Left renal pelvis (tissue), 4 donors: ENCODE measurements around the gene SERPINA6. TPM values are rescaled to one million over a fixed set of nuclear protein-coding genes. Genes with fewer than 3 reads are reported as not detected.
"Not testable (repeated sequence)": the region's sequence is repeated elsewhere in the genome, so short reads cannot be mapped to it uniquely, and the experiment has no call there.

Experiments used
- DNase-seq, 4 donors: peaks; one replicate each; pipeline ENCODE4 v3.0.0-alpha.2; 2013; ENCODE audit warnings: low read depth in 4 of 4, low spot score in 3 of 4
- polyA plus RNA-seq, 4 donors: library from polyadenylated mRNA; unstranded; fragments of 120-200 nt; gene quantifications; one replicate each; pipeline ENCODE4 v1.2.1, GENCODE V29; 2013; ENCODE audit not compliant: insufficient read length in 4 of 4

SERPINA6 gene
- polyA plus RNA-seq, 4 donors: 1.4 to 7.3 (median 3.9) TPM

DNA sequence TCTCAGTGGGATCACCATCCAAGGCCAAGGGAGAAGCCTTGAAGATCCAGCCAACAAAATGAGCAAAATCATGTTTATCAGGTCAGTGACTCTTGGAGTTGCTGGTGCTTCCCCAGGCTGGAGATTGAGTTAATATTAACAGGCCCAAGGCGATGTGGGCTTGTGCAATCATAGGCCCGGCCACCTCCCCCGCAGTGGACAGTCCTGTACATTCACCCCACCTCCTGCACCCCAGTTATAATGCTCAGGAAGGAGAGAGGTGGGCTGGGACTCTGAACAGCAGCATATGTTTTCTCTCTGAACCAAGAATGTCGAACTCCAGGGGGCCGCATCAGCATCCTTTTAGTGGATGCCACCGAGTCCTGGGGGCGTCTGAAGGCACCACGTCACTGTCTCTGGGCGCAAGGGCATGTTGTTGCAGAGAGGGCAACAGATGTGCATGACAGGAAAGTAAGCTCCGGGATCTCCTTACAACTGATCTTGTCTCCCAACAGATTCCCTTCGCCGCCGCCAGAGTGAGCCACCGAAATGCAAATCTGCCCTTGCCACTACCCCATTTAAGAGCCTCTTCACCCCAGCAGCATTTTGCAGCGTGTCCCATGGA is 32.2 kb upstream of the SERPINA6 start:
- DNase-seq: peak in 2 of 4 donors; percentile 5 to 11

DNA sequence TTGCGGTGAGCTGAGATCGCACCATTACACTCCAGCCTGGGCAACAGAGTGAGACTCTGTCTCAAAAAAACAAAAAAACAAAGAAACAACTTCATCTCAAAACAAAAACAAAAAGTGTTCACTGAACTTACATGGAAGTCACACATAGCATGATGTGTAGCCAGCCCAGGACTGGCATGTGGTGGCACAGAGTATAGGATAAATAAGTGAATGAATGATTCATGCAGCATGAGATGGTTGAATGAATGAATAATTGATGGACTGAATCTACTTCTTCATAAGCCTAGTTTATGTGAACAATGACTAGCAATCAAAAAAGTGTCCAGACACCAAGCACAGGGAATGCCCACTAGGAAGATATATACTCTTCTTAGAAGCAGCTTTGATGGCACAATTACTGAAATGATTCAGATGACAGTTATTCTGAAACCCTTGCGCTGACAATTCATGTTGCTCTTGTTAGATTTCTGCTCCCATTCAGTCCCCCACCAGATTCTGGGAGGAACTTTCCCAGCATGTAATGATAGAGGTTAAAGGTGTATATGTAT is 31.6 kb upstream of the SERPINA6 start:
- no peak for DNase-seq

DNA sequence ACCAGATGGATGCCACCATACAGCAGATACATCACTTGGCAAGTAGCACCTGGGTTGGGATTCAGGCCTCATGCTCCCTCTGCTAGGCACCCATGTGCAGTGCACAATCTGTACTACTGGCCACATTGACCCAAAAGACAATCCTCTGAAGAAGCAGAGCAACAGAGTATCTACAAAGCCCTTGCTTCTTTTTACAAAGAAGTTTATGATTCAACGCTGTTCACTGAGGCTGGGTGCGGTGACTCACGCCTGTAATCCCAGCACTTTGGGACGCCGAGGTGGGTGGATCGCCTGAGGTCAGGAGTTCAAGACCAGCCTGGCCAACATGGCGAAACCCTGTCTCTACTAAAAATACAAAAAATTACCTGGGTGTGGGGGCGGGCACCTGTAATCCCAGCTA is 31.1 kb upstream of the SERPINA6 start:
- DNase-seq: not testable (repeated sequence)

DNA sequence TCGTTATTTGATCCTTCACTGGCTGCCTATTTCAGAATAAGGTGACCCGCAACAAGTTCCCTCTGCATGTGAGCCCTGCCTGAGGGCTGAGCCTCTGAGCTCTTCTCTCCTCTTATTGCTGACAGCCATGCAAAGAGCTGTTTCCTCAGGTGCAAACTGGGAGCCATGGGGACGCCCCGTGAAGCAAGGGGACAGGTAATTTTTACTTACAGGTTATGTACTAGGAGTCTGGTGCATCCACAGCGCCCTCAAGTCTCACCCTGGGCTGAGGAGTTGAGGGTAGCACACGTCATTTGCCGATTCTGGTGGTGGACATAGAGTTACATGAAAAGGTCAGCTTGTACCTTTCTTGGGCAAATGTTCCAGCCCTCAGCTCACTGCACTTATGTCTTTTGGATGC is 26.1 kb upstream of the SERPINA6 start:
- no peak for DNase-seq

DNA sequence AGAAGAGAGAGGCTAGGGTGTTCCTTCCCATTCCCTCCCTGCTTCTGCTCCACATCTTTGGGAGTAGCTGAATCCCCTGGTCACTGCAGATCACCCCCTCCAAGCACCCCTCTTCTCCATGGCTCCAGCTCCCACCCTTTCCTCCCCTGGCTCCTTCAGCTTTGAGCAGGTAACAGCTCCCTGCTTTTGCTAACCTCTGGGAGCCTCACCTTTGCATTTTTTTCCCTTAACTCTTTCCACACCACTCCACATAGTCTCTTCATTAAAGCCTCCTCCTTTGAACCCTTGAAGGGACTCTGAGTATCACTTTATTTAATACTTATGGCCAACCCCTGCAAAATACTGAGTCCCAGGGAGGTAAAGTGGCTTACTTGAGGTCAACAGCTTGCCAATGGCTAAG is 25.7 kb upstream of the SERPINA6 start:
- no peak for DNase-seq

DNA sequence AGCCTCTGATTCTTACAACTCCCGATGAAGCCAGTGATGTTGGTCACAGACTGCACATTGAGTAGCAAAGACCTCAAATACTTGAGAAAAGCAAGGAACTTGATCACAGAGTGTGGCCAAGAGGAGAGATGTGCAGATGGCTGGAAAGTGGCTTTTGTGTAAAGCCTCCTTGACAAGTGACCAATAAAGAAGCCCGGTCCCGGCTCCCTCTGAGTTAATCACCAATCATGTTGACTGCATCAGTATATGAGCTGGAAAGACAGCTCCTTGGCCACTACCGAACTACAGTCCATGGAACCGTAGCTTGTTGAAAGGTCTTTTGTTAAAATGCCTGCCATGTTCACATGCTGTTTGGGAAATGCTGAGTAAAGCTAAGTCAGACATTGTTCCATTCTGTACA is 23.7 kb upstream of the SERPINA6 start:
- DNase-seq: no peak

DNA sequence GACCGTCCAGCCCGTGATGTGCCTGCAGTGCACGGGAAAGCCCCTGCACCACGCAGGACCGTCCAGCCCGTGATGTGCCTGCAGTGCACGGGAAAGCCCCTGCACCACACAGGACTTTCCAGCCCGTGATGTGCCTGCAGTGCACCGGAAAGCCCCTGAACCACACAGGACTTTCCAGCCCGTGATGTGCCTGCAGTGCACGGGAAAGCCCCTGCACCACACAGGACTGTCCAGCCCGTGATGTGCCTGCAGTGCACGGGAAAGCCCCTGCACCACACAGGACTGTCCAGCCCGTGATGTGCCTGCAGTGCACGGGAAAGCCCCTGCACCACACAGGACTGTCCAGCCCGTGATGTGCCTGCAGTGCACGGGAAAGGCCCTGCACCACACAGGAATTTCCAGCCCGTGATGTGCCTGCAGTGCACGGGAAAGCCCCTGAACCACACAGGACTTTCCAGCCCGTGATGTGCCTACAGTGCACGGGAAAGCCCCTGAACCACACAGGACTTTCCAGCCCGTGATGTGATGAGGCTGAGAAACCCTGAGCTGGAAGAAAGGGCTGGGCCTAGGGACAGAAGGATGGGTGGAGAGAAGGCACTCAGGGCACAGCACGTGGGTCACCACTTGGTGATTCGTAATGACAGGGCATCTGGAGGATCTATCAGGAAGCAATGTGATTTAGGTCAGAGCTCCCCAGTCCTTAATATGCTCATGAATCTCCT is 23.1 kb upstream of the SERPINA6 start:
- not testable (repeated sequence) for DNase-seq

DNA sequence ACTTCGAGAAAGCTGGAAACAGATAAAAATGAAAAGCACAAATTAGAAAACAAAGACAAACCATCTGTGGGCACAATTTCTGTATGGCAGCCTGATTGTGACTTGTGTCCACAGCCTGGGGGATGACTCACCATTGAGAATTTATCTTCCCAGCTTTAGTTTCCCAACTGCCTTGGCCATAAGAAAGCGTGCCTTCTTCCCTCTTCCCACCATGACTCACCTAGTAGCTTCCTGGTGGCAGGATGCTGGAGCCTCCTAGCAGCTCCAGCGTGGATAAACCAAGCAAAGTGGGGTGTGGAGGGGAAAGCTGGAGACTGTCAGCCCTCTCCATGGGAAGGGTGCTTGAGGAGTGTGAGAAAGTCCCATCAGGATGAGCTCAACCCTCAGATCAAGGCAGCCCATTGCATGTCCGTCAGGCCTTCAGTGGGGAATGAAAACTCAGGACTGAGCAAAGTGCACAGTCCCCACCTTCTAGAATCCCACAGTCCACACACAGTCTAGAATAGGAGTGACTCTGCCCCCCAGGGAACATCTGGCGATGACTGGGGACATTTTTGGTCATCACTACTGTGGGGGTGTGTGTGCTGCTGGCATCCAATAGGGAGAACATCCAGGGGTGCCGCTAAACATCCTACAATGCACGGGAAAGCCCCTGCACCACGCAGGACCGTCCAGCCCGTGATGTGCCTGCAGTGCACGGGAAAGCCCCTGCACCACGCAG is 22.4 kb upstream of the SERPINA6 start:
- DNase-seq: no peak

DNA sequence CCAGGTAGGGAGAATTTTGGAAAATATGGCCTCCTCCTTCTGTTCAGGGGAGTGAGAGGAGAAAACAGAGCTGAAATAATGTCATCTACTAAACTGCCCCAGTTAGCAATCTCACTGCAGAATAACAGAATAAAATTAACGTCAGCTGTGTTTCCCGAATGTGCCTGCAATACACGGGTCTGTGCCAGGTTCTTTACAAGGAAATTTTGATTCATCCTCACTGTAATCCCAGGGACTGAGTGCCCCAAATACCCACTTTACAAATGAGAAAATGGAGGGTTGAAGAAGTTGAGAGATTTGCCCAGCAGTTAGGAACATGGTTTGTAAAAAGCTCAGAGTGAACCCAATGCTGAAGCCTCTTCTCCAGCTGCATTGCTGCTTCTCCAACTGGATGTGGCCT is 21.3 kb upstream of the SERPINA6 start:
- no peak for DNase-seq

DNA sequence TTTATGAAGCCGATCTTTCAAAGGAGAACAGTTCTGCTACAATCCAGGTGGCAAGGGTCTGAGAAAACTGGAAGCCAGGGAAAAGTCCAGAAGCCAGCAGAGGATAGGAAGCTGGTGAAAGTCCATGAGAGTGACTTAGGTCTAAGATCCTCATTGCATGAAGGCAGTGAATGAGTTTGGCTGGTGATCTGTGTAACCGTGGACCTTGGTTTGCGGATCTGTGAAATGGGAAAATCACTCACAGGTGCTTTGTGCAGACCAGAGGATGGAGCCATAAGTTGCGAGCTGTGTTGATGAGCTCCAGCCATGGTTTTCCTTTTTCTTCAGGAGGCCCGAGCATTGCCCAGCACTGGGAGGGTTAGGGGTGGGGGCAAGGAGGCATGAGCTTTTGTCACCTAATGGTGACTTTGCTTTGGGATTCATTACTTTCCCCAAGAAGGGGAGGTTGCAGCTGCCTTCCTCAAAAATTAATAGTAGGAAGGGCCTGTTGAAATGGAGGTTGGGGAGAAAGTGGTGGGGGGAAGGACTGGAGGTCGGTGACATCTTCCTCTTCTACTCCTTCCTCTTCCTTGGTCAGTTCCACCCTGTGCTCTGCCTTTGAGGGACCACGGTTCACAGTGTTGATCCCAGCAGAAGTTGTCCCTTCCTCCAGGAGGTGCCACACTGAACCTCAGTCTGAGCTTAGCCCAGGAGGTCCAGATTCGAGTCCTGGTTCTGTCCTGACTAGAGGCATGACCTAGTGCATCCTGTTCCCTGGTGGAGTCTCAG is 20.3 kb upstream of the SERPINA6 start:
- DNase-seq: no peak

DNA sequence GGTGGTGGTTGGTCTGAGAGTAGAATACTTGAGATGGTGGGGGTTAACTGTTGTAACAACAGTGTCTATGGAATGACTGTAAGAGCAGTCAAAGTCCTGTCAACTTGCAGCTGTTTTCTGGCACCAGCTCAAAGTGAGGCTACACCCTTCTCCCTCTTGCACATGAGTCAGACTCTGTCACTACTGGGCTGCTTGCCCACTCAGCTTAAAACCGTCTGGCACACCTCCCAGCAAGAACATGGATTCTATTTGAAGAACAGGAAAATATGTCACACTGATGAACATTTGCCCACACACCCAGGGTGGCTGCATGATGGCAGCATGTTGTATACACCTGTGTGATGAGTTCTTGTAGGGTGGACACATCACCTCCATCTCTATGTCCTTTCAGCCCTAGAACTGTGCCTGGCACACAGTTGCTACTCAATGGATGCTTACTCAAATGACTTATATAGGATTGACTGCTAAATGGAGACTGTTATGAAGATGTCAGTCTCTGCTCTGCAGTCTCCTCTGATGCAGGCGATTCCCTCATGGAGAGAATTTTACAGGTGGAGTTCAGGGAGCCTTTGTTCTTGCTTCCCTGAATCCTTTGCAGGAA is 19.3 kb upstream of the SERPINA6 start:
- no peak for DNase-seq

DNA sequence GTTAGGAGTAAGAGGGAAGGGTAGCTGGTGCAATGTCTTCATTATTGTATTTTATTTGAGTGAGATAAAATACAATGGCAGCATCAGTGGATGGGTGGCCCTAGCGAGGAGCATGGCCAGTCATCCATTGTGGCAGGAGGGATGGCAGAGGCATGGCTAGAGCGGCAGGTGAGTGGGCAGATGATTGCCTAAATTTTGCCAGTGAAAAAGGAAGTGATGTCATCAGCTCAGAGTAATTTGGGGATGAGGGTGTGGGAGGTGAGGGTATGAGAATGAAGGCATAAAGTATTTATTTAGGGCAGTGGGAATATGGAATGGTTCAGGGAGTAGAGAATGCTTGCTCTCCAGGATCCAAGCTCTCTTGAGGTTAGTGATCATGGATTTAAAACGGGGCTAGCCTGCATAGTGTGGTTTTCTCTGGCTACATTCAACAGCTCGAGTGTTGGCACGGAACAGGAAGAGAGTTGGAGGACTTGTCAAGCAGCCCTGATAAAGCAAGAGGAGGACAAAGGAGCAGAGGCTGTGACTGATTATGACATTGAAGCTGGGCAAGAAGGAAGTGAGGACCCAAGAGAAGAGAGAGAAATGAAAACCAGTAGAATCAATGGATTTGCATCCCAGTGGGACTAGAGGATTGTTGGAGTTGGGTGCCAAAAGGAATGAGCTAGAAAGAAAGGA is 18.7 kb upstream of the SERPINA6 start:
- DNase-seq: no peak

DNA sequence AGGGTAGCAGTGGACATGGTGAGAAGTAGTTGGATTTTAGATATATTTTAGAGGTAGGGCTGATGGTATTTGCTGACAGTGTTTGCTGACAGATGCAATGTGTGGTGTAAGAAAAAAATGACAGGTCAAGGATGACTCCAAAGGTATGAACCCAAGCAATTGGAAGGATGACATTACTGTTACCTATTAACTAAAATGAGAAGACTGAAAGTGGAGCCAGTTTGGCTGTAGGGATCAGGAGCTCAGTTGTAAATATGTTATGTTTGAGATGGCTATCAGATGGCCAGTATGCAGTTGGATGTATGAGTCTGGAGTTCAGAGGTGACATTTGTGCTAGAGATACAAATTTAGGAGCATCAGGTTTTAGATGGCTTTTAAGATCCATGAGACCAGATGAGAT is 17.4 kb upstream of the SERPINA6 start:
- no peak for DNase-seq

DNA sequence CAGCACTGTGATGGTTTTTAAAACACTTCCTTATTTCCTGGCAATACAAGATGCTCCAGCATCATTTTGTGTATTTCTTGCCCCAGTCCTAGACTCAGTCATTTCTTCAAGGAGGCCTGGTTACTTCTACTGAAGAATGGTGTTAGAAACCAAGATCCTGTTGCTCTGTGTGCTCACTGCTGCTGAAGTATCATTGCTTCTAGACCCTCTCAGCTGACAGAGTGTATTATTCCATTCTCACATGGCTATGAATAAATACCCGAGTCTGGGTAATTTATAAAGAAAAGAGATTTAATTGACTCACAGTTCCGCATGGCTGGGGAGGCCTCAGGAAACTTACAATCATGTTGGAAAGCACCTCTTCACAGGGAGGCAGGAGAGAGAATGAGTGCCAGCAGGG is 14.9 kb upstream of the SERPINA6 start:
- no peak for DNase-seq

DNA sequence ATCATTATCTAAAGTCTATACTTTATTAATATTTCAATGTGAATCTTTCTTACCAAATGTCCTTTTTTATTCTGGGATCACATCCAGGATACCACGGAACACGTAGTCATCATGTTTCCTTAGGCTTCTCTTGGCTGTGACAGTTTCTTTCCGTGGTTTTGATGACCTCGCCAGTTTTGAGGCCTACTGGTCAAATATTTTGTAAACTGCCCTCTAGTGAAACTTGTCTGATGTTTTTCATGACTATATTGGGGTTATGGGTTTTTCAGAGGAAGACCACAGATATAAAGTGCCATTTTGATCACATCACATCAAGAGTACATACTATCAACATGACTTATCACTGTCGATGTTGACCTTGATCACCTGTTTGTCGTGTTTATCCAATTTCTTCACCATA is 14.1 kb upstream of the SERPINA6 start:
- no peak for DNase-seq

DNA sequence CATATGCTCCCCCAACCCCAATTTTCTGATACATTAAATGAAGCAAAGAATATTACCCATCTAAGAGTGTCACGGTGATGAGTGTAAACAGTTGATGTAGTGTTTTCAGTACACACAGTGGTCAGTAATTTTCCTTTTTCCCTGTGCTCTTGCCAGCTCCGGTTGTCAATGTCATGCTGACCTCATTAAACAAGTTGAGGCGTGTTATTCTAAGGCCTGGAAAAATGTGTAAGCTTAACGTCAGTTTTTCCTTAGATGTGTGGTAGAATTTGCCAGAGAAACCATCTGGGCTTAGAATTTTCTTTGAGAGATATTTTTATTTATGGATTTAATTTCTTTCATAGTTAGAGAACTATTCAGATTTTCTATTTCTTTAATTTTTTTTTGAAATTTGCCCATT is 11.7 kb upstream of the SERPINA6 start:
- no peak for DNase-seq

DNA sequence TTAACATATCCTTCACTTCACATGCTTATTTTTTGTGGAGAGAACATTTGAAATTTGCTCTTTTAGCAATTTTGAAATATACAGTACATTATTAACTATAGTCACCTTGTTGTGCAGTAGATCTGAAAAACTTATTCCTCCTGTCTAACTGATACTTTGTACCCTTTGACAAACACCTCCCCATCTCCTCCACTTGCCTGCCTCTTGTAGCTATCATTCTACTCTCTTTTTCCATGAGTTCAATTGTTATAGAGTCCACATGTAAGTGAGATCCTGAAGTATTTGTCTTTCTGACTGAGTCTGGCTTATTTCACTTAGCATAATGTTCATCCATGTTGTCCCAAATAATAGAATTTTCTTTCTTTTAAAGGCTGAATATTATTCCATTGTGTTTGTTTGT is 9.5 kb upstream of the SERPINA6 start:
- DNase-seq: no peak

DNA sequence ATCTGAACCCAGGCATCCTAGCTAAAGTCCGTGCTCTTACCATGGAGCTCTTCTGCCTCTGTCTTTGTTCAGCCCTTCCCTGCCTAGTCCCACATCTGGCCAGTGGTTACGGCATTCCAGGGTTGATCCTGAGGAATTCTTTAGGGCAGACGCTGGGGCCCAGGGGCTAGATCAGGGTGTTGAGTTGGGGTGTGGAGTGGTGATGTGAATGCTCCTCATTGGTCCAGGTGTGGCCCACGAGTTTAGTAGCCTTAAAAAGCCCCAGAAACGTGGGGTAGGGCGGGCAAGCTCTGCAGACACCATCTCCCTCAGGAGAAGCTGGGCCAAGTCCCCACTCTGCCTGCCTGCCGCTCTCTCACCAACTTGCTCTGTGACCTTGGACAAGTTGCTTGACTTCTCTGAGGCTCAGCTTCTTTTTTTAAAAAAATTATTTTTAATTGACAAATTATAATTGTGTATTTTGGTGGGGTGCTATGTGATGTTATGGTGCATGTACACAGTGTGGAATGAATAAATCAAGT is 9.0 kb upstream of the SERPINA6 start:
- DNase-seq: no peak

DNA sequence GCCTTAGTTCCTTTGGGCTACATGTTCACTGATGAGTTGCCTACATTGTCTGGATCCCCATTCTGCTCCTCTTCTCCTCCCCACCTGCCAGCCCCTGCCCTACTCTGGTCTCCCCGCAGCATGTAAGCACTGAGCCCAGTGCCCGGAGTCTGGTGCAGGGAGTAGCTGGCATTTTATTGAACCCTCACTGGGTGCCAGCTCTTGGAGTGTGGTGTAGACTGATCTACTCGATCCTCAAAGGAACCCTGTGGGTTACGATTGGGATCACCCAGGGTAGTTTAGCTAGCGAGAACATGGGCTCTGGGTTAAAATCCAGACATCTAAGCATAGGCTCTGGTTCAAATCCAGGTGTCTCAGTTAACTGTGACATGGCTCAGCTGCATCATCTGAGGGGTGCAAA is 8.3 kb upstream of the SERPINA6 start:
- no peak for DNase-seq

DNA sequence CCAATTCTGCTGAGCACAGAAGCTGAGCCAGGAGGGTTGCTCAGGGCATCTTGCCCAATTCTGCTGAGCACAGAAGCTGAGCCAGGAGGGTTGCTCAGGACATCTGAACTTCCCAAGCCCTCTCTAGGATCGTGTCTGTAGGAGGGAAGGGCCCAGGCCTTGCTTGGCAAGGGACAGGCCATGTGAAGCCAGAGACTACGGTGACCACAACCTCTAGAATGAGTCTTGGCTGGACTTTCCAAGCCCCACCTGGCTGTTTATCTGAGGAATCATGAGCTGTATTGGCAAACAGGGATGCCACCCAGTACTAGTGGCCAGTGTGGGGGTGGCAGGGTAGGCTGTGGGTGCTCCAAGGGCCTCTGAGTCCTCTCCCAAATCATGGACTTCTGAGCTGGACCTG is 7.7 kb upstream of the SERPINA6 start:
- DNase-seq: no peak
